SK-N-MC (cell line): Measurements from ENCODE around the gene SLC30A5.
A peak's percentile ranks its signal among the peaks of the same experiment; 100 is the strongest.
"Not testable (repeated sequence)": the region's sequence is repeated elsewhere in the genome, so short reads cannot be mapped to it uniquely, and the experiment has no call there.

Experiments
- DNase-seq: peaks from one replicate; pipeline ENCODE4 v3.0.0-alpha.2; 2011; ENCODE audit warnings: low read depth, low spot score
- H3K27ac ChIP-seq: fragments of 200-600 bp; sonication (generic); 2 replicates; pipeline ENCODE4 v1.5.1; 2016; ENCODE audit warnings: mixed run types
- H3K36me3 ChIP-seq: fragments of 200-600 bp; sonication (generic); 2 replicates; pipeline ENCODE4 v1.6.1; 2017; ENCODE audit warnings: antibody characterized with exemption, low read length, mixed read lengths; ENCODE audit not compliant: insufficient read depth
- H3K4me3 ChIP-seq: fragments of 200-600 bp; sonication (generic); 2 replicates; pipeline ENCODE4 v1.5.1; 2016
- H3K9ac ChIP-seq: fragments of 200-600 bp; sonication (generic); 2 replicates; pipeline ENCODE4 v1.8.0; 2017; ENCODE audit warnings: mixed run types, mixed read lengths; ENCODE audit not compliant: insufficient read length
- H3K9me3 ChIP-seq: fragments of 200-600 bp; sonication (generic); 2 replicates; pipeline ENCODE4 v1.6.1; 2017; ENCODE audit warnings: low read depth, mild to moderate bottlenecking, antibody characterized with exemption, low read length, moderate library complexity, mixed read lengths
- EZH2 ChIP-seq: fragments of 200-600 bp; sonication (generic); IDR thresholded peaks from one replicate; pipeline ENCODE4 v1.6.1; 2017; ENCODE audit warnings: antibody characterized with exemption
- FOXP2 ChIP-seq: optimal IDR thresholded peaks from 2 replicates; pipeline ENCODE3; 2011; ENCODE audit warnings: mild to moderate bottlenecking, moderate library complexity; ENCODE audit not compliant: insufficient read depth; ENCODE audit errors: extremely low read length, control extremely low read depth
- POLR2AphosphoS5 ChIP-seq: IDR thresholded peaks from 2 replicates; pipeline ENCODE4 v1.6.1; 2012; ENCODE audit warnings: mild to moderate bottlenecking, low read depth, low read length, borderline replicate concordance

Gene SLC30A5

DNA sequence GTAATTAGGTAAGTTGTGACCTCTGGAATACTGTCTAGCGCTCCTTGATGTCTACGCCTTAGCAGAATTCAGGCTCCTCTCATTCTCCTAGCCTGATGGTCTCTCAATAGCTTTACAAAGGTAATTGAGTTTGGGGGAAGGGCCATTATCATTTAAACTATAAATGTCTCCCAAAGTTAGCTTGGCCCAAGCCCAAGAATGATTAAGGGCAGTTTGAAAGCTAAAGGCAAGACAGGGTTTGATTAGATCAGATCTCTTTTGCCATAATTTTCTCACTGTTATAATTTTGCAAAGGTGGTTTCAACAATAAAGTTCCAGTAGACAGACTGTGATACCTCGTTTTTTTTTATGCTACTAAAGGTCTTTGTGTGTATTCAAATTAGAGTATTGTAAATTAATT, 3.7 kb upstream of the SLC30A5 start:
- Histone ChIP-seq H3K36me3 (peaks cover 7% of the 10 kb centered on the region), H3K27ac (no peak overlapping the region), H3K9me3 (no peaks in the 10 kb centered on the region), H3K4me3 (no peak overlapping the region), H3K9ac (no peak overlapping the region)
- no peak for TF ChIP-seq POLR2AphosphoS5
- TF ChIP-seq FOXP2, result no peak
- TF ChIP-seq EZH2, result no peak
- DNase-seq, result no peak

- no peak for DNase-seq
- TF ChIP-seq POLR2AphosphoS5 (no peak), EZH2 (no peak), FOXP2 (no peak)
- no peak overlapping the region for H3K9ac ChIP-seq
- H3K27ac ChIP-seq, result no peak overlapping the region
- peaks cover 23% of the 10 kb centered on the region for H3K36me3 ChIP-seq
- no peak overlapping the region for H3K4me3 ChIP-seq
- H3K9me3 ChIP-seq, result no peaks in the 10 kb centered on the region
Measured at GRCh38 chr5:69091771-69092170, 2.0 kb upstream of the SLC30A5 start.

- H3K9ac ChIP-seq, result no peak overlapping the region
- peak overlapping the region; percentile 74 for H3K27ac ChIP-seq
- DNase-seq, result no peak
- TF ChIP-seq POLR2AphosphoS5 (no peak), FOXP2 (no peak), EZH2 (no peak)
- no peaks in the 10 kb centered on the region for H3K9me3 ChIP-seq
- no peak overlapping the region for H3K4me3 ChIP-seq
- peaks cover 35% of the 10 kb centered on the region for H3K36me3 ChIP-seq
Measured at GRCh38 chr5:69092969-69093368, 845 bp upstream of the SLC30A5 start.

GRCh38 chr5:69099302-69099701, 5.5 kb downstream of the SLC30A5 start:
- Histone ChIP-seq H3K36me3 (peaks cover 96% of the 10 kb centered on the region), H3K27ac (peak overlapping the region; percentile 22; the same call in 1 of the 2 replicates), H3K4me3 (no peak overlapping the region; the same call in 1 of the 2 replicates), H3K9ac (no peak overlapping the region), H3K9me3 (no peaks in the 10 kb centered on the region)
- DNase-seq, result no peak
- no peak for TF ChIP-seq FOXP2
- TF ChIP-seq POLR2AphosphoS5, result no peak
- no peak for TF ChIP-seq EZH2

GRCh38 chr5:69103521-69103920, 9.7 kb downstream of the SLC30A5 start:
- TF ChIP-seq EZH2 (no peak), POLR2AphosphoS5 (no peak), FOXP2 (no peak)
- peak overlapping the region; percentile 10 for H3K27ac ChIP-seq
- no peak overlapping the region for H3K9ac ChIP-seq
- no peak overlapping the region for H3K4me3 ChIP-seq
- DNase-seq, result no peak
- H3K9me3 ChIP-seq, result no peaks in the 10 kb centered on the region
- H3K36me3 ChIP-seq, result peaks cover 97% of the 10 kb centered on the region

DNA sequence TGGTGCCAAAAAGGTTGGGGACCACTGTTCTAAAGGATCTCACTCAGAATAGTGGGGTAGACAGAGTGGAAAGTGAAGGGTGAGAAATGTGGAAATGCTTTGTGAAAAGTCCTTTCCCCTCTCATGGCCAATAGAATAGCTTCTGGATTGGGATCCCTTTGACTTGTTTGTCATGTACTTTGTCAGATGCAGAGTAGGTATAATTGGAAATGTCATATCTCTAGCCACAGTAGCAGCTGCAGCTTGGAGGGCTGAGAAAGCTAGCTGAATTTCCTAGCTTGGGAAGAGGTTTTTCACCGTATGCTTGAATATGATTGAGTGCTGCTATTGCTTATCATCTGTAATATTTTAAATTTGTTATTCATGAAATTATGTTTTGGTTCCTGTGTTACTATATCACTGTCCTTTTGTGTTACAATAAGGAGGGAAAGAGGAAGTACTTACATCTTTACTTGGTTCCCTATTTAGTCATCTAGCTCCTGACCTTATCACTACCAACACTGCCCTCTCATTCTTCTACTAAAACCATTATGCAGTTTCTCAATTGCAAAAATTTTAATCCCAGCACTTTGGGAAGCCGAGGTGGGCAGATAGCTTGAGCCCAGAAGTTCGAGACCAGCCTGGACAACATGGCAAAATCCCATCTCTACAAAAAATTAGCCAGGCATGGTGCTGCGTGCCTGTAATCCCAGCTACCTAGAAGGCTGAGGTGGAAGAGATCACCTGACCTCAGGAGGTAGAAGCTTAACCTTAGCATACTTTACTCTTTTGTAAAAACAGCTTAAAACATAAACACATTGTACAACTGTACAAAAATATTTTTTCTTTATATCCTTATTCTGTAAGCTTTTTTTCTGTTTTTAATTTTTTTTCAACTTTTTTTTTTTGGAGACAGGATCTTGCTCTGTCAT, 12.4 kb downstream of the SLC30A5 start:
- no peak for TF ChIP-seq FOXP2
- no peak for TF ChIP-seq EZH2
- no peaks in the 10 kb centered on the region for H3K9me3 ChIP-seq
- H3K9ac ChIP-seq, result no peak overlapping the region
- H3K36me3 ChIP-seq, result peaks cover 94% of the 10 kb centered on the region
- peak overlapping the region; percentile 19; the same call in 1 of the 2 replicates for H3K27ac ChIP-seq
- H3K4me3 ChIP-seq, result no peak overlapping the region
- no peak for DNase-seq

GRCh38 chr5:69108367-69108766, 14.6 kb downstream of the SLC30A5 start:
- H3K27ac ChIP-seq, result 0 out of 2 replicates have a peak overlapping the region, but pooled peaks have one; percentile 47
- not testable (repeated sequence) for H3K9me3 ChIP-seq, H3K4me3 ChIP-seq, DNase-seq, H3K9ac ChIP-seq
- peaks cover 96% of the 10 kb centered on the region for H3K36me3 ChIP-seq

DNA sequence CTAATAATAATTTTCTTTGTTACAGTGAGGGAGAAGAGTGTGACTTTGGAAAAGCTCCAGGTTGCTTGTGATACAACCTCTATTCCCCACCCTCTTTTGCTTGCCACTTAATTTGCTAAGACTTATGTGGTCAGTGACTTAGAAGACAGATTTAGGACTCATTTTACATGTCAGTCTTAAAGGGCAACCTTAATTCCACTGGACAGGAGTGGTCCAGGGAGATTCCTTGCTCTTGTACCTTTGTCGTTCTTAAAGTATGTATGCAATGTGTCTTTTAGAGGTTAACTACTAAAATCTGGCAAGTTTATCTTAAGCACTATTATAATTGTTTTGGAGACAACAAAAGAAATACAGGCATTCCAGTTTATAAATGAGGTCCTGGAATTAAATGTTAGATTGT, 20.0 kb downstream of the SLC30A5 start:
- Histone ChIP-seq H3K36me3 (peaks cover 89% of the 10 kb centered on the region), H3K4me3 (no peak overlapping the region), H3K9me3 (no peaks in the 10 kb centered on the region), H3K9ac (no peak overlapping the region), H3K27ac (peak overlapping the region; percentile 43)
- TF ChIP-seq FOXP2 (no peak), EZH2 (no peak), POLR2AphosphoS5 (no peak)
- no peak for DNase-seq

GRCh38 chr5:69115526-69115925, 21.7 kb downstream of the SLC30A5 start:
- H3K9ac ChIP-seq, result no peak overlapping the region
- DNase-seq, result no peak
- peaks cover 88% of the 10 kb centered on the region for H3K36me3 ChIP-seq
- no peak overlapping the region for H3K4me3 ChIP-seq
- TF ChIP-seq POLR2AphosphoS5 (no peak), FOXP2 (no peak), EZH2 (no peak)
- no peaks in the 10 kb centered on the region for H3K9me3 ChIP-seq
- H3K27ac ChIP-seq, result peak overlapping the region; percentile 71
